ENCODE results near the gene VAC14. TPM values are rescaled to one million over a fixed set of nuclear protein-coding genes. Genes with fewer than 3 reads are reported as not detected.

The VAC14 gene
- total RNA-seq, 4 donors from 2014 or later: 43.4 to 69.4 (median 63.1) TPM

DNA sequence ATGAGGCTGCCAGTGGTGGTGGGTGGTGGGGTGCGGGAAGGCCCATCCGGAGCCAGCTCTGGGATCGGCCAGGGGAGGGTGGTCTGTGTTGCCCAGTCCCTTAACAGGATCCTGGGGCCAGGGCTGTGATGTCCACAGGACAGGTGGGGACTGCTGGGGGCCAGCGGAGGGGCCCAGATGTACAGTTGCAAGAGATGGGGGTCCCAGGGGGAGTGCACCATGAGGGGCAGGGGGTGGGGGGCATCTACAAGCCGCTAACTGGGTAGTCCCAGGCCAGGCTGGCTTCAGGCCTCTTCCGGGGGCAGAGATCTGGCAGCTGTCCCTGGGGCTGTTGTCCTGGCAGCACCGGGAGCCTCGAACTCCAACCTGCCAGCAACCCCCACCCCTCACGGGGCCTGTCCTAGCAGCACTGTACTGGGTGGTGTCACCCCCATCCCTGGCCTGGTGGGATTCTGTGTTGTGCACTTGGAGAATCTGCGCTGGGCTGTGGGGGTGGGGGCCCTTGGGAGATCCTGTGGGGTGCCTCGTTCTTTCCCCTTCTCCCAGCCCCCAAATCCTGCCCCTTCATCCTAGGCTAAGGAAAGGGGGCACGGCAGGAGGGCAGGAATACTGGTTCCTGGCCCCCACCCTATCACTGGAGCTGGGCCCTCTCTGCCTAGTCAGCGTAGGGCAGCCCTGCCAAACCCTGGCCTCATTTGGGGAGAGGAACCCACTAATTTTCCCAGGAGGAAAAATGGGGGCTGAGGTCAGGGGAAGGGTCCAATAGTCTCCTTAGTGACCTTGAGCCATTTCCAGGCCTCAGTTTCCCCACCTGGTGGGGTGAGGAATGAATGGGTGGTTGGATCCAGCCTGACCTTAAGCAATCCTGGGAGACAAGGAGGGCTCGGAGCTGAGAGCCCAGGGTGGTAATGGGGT, 116.6 kb downstream of the VAC14 start:
- intact Hi-C loops (cut with DNase I): no loop called here
- TF ChIP-seq, protein P1, sequence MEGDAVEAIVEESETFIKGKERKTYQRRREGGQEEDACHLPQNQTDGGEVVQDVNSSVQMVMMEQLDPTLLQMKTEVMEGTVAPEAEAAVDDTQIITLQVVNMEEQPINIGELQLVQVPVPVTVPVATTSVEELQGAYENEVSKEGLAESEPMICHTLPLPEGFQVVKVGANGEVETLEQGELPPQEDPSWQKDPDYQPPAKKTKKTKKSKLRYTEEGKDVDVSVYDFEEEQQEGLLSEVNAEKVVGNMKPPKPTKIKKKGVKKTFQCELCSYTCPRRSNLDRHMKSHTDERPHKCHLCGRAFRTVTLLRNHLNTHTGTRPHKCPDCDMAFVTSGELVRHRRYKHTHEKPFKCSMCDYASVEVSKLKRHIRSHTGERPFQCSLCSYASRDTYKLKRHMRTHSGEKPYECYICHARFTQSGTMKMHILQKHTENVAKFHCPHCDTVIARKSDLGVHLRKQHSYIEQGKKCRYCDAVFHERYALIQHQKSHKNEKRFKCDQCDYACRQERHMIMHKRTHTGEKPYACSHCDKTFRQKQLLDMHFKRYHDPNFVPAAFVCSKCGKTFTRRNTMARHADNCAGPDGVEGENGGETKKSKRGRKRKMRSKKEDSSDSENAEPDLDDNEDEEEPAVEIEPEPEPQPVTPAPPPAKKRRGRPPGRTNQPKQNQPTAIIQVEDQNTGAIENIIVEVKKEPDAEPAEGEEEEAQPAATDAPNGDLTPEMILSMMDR (IDR thresholded peaks at IDR 0.05): no peak
- no peak for TF ChIP-seq POLR2A (IDR thresholded peaks at IDR 0.05)
- DNase-seq: peak; percentile 38 to 45
- Histone ChIP-seq H3K4me3 (replicated peaks in 1 of 3) (peak overlapping the region in 2 of 3 donors; percentile 54 to 61), H3K27me3 (no peaks in the 10 kb centered on the region), H3K4me1 (peaks cover 23 to 68% of the 10 kb centered on the region in 2 donors), H3K36me3 (peaks cover 4 to 11% of the 10 kb centered on the region in 2 donors), H3K27ac (peak overlapping the region in 2 of 3 donors; percentile 25 to 49), H3K9me3 (no peaks in the 10 kb centered on the region)
- whole genome bisulfite sequencing, 2 donors: 40 to 61% methylated on average over 3 to 5 of the region's 14 CpGs

DNA sequence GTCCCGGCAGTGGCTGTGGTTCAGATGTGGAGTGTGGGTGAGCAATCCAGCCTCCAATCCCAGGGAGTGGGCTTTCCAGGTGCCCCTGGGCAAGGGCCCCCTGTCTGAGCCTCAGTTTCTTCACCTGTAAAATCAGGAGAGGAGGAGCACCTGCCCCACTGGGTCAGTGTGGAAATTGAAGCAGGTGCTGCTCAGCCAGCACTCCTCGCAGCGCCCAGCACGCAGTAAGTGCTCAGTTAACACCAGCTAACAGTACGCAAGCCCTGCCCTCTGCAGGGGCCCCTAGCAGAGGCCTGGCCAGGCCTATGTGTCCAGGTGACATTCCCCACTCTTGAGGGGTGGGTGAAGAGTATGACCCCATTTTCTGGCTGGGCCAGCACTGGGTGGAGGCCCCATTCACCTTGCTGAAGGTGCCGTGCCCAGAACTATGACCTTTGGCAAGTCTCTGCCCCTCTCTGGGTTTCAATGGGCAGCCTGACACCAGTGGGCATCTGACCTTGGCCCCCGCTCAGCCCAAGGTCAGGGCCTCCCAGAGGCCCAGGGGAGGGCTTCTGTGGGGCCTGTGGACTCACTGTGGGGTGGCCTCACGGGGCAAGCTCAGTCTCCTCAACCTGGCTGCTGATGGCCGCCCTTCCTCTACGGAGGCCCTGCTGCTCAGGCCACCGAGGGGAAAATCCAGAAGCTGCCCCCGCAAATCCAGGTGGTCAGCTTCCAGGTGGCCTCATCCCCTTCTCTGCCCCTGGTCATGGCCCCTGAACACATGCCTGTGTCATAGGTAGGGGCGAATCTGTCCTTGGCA, 117.6 kb downstream of the VAC14 start:
- Histone ChIP-seq H3K36me3 (peaks cover 11 to 21% of the 10 kb centered on the region in 2 donors), H3K4me1 (peaks cover 20 to 58% of the 10 kb centered on the region in 2 donors), H3K27ac (peak overlapping the region in 2 of 3 donors; percentile 8 to 22), H3K9me3 (no peaks in the 10 kb centered on the region), H3K4me3 (replicated peaks in 1 of 3) (no peak overlapping the region), H3K27me3 (no peaks in the 10 kb centered on the region)
- TF ChIP-seq, protein P1 (IDR thresholded peaks at IDR 0.05): no peak
- no peak for DNase-seq
- 84 to 85% methylated on average over 7 to 8 of the region's 13 CpGs for WGBS, 2 donors
- intact Hi-C loops (cut with DNase I): no loop called here

DNA sequence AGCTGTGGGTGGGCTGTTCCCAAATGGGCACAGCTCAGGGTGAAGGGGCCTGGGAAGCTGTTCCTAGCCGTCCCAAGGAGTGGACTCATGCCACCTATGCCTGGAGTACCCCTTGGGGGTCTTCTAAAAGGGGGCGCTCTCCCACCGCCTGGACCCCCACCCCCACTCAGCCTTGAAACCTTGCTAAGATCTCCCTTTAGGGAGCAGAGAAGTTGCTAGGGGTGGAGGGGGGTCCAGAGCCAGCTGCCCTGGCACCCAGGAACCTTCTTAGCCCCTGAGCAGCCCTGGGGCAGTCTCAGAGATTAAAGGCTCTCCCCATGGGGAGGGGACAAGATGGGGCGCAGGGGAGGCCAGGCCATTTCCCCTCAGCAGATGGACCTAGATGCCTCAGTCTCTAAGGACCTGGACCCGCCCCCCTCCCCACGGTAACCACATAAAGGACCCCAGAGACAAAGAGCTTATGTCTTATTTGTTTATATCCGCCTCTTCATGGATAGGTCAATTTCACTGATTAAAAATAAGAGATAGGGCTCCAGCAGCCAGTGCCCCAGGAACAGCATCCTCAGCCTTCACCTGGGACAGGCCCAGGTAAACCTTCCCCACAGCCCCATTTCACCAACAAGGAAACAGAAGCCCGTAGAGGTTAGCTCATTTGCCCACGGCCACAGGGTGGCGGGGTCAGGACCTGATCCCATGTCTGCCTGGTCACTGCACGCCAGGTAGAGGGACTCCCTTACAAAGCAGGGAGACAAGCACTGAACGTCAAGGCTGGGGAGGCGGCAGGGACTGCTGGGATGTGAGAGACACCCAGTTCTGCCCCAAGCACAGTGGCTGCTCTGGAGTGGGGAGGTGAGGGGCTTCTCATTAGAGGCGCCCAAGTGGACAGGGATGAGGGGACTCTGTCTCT, 118.5 kb downstream of the VAC14 start:
- no peak overlapping the region for H3K4me3 ChIP-seq (replicated peaks in 1 of 3)
- TF ChIP-seq, protein P1 (IDR thresholded peaks at IDR 0.05): no peak
- TF ChIP-seq POLR2A (IDR thresholded peaks at IDR 0.05): no peak
- intact Hi-C loops (cut with DNase I): no loop called here
- no peaks in the 10 kb centered on the region for H3K9me3 ChIP-seq
- no peak for DNase-seq
- peak overlapping the region in 1 of 3 donors; percentile 46 for H3K27ac ChIP-seq
- WGBS, 2 donors: 78 to 90% methylated on average over 7 to 14 of the region's 14 CpGs
- no peaks in the 10 kb centered on the region for H3K27me3 ChIP-seq
- peaks cover 20 to 49% of the 10 kb centered on the region in 2 donors for H3K4me1 ChIP-seq
- H3K36me3 ChIP-seq: peaks cover 19 to 29% of the 10 kb centered on the region in 2 donors

DNA sequence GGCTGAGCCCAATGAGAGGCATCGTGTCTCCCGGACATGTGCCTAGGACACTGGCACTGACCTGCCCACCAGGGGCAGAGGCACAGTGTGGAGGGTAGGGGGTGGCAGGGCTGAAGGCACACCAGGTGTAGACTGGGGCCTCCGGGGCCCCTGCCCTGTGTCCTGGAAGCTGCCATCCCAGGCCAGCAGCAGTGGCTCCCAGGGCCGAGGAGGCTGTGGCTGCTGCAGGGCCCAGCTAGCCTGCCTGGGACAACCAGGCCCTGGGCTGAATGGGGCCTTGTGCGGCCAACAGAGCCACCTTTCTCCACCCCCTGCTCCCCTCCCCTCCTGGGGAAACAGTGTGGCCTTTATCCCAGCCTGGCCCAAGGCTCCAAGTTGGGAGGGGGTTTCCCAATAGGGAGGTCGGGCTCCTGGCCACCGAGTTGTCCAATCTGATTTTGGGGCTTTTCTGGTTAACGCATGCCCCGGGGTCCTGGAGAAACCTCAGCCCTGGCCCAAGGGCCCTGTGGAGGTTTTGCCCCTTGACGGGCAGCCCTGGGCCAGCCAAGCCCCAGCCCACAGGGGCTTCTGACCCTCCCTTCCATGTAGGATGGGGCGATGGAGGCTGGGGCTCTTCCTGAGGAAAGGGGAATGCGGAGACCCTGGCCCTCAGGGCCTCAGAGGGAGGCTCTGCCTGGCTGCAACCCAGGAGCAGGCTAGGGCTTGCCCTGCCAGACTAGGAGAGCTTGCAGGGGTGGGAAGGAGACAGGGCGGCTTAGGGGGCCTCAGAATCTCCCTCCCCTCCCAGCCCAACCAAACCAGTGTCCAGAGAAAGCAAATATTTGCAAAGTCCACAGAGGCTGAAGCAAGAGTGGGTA, 119.3 kb downstream of the VAC14 start:
- intact Hi-C loops (cut with DNase I): loop anchor here (2.0 kb wide), 1 partner anchor 89 kb away; no protein-coding TSS in a partner anchor
- 84 to 87% methylated on average over 5 to 11 of the region's 13 CpGs for WGBS, 2 donors
- H3K27me3 ChIP-seq: no peaks in the 10 kb centered on the region
- peaks cover 20 to 41% of the 10 kb centered on the region in 2 donors for H3K4me1 ChIP-seq
- no peak for DNase-seq
- H3K9me3 ChIP-seq: no peaks in the 10 kb centered on the region
- H3K36me3 ChIP-seq: peaks cover 20 to 36% of the 10 kb centered on the region in 2 donors
- H3K4me3 ChIP-seq (replicated peaks in 1 of 3): no peak overlapping the region
- no peak for TF ChIP-seq POLR2A (IDR thresholded peaks at IDR 0.05)
- TF ChIP-seq, protein P1 (IDR thresholded peaks at IDR 0.05): no peak
- peak overlapping the region in 2 of 3 donors; percentile 24 to 46 for H3K27ac ChIP-seq
